GM12878 (cell line): ENCODE results near the gene PRADC1. TPM values are rescaled to one million over a fixed set of nuclear protein-coding genes. Genes with fewer than 3 reads are reported as not detected.

Source experiments
- ATAC-seq: fragments of 200-7000 bp; cut with Tn5 transposase; 3 replicates; pipeline ENCODE4 v1.9.1; 2020; ENCODE audit warnings: mild to moderate bottlenecking, moderate library complexity
- BruUV-seq: library from RNA; stranded (reverse); fragments of 400-500 nt; replicated peaks from 2 replicates; lab custom pipeline; 2021; lab: Mats Ljungman, UMichigan
- CTCF ChIA-PET: fragments of 300-600 bp; sonication (Branson Sonifier 250); formaldehyde crosslinking; extraction: SDS; loops from one replicate; lab custom pipeline; 2021; ENCODE audit warnings: inconsistent platforms; lab: Yijun Ruan, JAX
- POLR2A ChIA-PET: fragments of 350-600 bp; formaldehyde crosslinking; extraction: SDS; loops from one replicate; lab custom pipeline; 2021; ENCODE audit warnings: inconsistent platforms; lab: Charles Lee
- RAD21 ChIA-PET: fragments of 300-600 bp; sonication (Branson Sonifier 250); formaldehyde crosslinking; loops from one replicate; lab custom pipeline; 2023; ENCODE audit warnings: antibody characterized with exemption; ENCODE audit not compliant: unreplicated experiment; lab: Charles Lee
- SMC1A ChIA-PET: fragments of 300-600 bp; sonication (Branson Sonifier 250); formaldehyde crosslinking; loops from one replicate; lab custom pipeline; 2023; ENCODE audit not compliant: unreplicated experiment, uncharacterized antibody; lab: Charles Lee
- DNase-seq: peaks from one replicate; pipeline ENCODE4 v3.0.0-alpha.2; 2011; ENCODE audit warnings: low read depth, low spot score
- FAIRE-seq: peaks from 3 replicates; lab custom pipeline; 2011; peaks lifted over from hg19 to GRCh38; lab: Jason Lieb, UNC
- H2AFZ ChIP-seq: 2 replicates; pipeline ENCODE4 v1.6.0; 2011; ENCODE audit warnings: low read depth, low read length, control low read depth; ENCODE audit not compliant: control insufficient read depth
- H3K27ac ChIP-seq: 2 replicates; pipeline ENCODE4 v1.5.1; 2011; ENCODE audit warnings: control low read depth; ENCODE audit not compliant: control insufficient read depth, insufficient read depth
- H3K27me3 ChIP-seq, 2 experiments: replicated peaks in 1 of 2; 2 replicates each; pipeline versions ENCODE4 v1.6.0 to v1.6.1; 2011; ENCODE audit warnings: low read length in 1 of 2; ENCODE audit not compliant: control insufficient read depth in 2 of 2, insufficient read depth in 2 of 2
- H3K36me3 ChIP-seq, 2 experiments: 2 replicates each; pipeline ENCODE4 v1.5.1; 2011; ENCODE audit warnings: low read length in 1 of 2; ENCODE audit not compliant: control insufficient read depth in 2 of 2, insufficient read depth in 2 of 2
- H3K4me1 ChIP-seq: 2 replicates; pipeline ENCODE4 v1.6.1; 2011; ENCODE audit warnings: mild to moderate bottlenecking, low read length, moderate library complexity, mixed read lengths; ENCODE audit not compliant: control insufficient read depth, insufficient read depth
- H3K4me2 ChIP-seq: 2 replicates; pipeline ENCODE4 v1.6.0; 2011; ENCODE audit warnings: control low read depth; ENCODE audit not compliant: control insufficient read depth, insufficient read depth
- H3K4me3 ChIP-seq: fragments of 200-600 bp; sonication (generic); 2 replicates; pipeline ENCODE4 v1.5.1; 2016
- H3K79me2 ChIP-seq: 2 replicates; pipeline ENCODE4 v1.6.0; 2011; ENCODE audit warnings: low read length; ENCODE audit not compliant: control insufficient read depth, insufficient read depth
- H3K9ac ChIP-seq: 2 replicates; pipeline ENCODE4 v1.8.0; 2011; ENCODE audit warnings: low read length, control low read depth, mixed read lengths; ENCODE audit not compliant: control insufficient read depth, insufficient read depth
- H3K9me3 ChIP-seq: replicated peaks from 3 replicates; pipeline ENCODE4 v1.5.1; 2011; ENCODE audit warnings: mild to moderate bottlenecking, low read length; ENCODE audit not compliant: control insufficient read depth, insufficient read depth
- H4K20me1 ChIP-seq: 2 replicates; pipeline ENCODE4 v1.6.0; 2011; ENCODE audit not compliant: control insufficient read depth, insufficient read depth
- CHD2 ChIP-seq: IDR thresholded peaks from 2 replicates; pipeline ENCODE4 v1.6.1; 2011; ENCODE audit warnings: low read depth, low read length, improper control_type of control experiment, borderline replicate concordance
- MTA2 ChIP-seq: fragments of 450-650 bp; IDR thresholded peaks from 2 replicates; pipeline ENCODE4 v1.6.1; 2016; ENCODE audit warnings: low read depth, mild to moderate bottlenecking, moderate library complexity
- MYC ChIP-seq: IDR thresholded peaks from 2 replicates; pipeline ENCODE4 v1.6.1; 2011; ENCODE audit warnings: mild to moderate bottlenecking, low read length, moderate library complexity, inconsistent platforms; ENCODE audit not compliant: insufficient read depth, insufficient replicate concordance, insufficient read length, severe bottlenecking
- NR2C1 ChIP-seq: fragments of 450-650 bp; IDR thresholded peaks from 2 replicates; pipeline ENCODE4 v1.6.1; 2017; ENCODE audit warnings: antibody characterized with exemption, mild to moderate bottlenecking, moderate library complexity
- POU2F2 ChIP-seq: IDR thresholded peaks from 3 replicates; pipeline ENCODE4 v1.6.1; 2011; ENCODE audit warnings: low read depth, mild to moderate bottlenecking, low read length, borderline replicate concordance
- SMARCA5 ChIP-seq: fragments of 450-650 bp; IDR thresholded peaks from 2 replicates; pipeline ENCODE4 v1.6.1; 2017; ENCODE audit warnings: mild to moderate bottlenecking
- SREBF1 ChIP-seq: IDR thresholded peaks from 2 replicates; pipeline ENCODE4 v1.6.1; 2012; ENCODE audit warnings: mild to moderate bottlenecking, low read length
- SUPT20H ChIP-seq: IDR thresholded peaks from 2 replicates; pipeline ENCODE4 v1.6.1; 2011; ENCODE audit warnings: low read depth, mild to moderate bottlenecking, low read length, moderate library complexity, borderline replicate concordance; ENCODE audit not compliant: control insufficient read depth
- ZBTB33 ChIP-seq: fragments of 450-650 bp; IDR thresholded peaks from 2 replicates; pipeline ENCODE4 v1.6.1; 2017; ENCODE audit warnings: mild to moderate bottlenecking
- ZNF217 ChIP-seq: fragments of 450-650 bp; IDR thresholded peaks from 2 replicates; pipeline ENCODE4 v1.6.1; 2017; ENCODE audit warnings: antibody characterized with exemption, mild to moderate bottlenecking
- ZNF24 ChIP-seq: fragments of 450-650 bp; IDR thresholded peaks from 2 replicates; pipeline ENCODE4 v1.6.1; 2017; ENCODE audit warnings: antibody characterized with exemption, mild to moderate bottlenecking
- ZNF592 ChIP-seq: fragments of 450-650 bp; IDR thresholded peaks from 2 replicates; pipeline ENCODE4 v1.6.1; 2017; ENCODE audit warnings: mild to moderate bottlenecking, moderate library complexity
- ZNF687 ChIP-seq: fragments of 450-650 bp; IDR thresholded peaks from 2 replicates; pipeline ENCODE4 v1.6.1; 2017; ENCODE audit warnings: mild to moderate bottlenecking, moderate library complexity
- WGBS: methylation state at CpG from one replicate; pipeline ENCODE4 v1.1.6; 2016; ENCODE audit warnings: low lambda C conversion rate; ENCODE audit not compliant: insufficient replicate concordance, insufficient coverage; ENCODE audit errors: missing lambda C conversion rate; 5-methylcytosine and 5-hydroxymethylcytosine counted together
- in situ Hi-C: fragments of 300-500 bp; cut with MboI; formaldehyde crosslinking; loops from 9 replicates; pipeline ENCODE4 v1.14.3; 2018; ENCODE audit warnings: mixed read lengths
- intact Hi-C: fragments of 100-400 bp; cut with micrococcal nuclease; formaldehyde crosslinking; loops from one replicate; pipeline ENCODE4 v1.14.2; 2022; ENCODE audit not compliant: unreplicated experiment
- polyA plus RNA-seq, 11 experiments: library from polyadenylated mRNA; depleted of rRNA in 4 of 11; unstranded in 6 of 11; stranded (reverse) in 5 of 11; fragments of >200 nt; fragmentation: Nextera tagmentation in 4 of 11; fragmentation: Illumina TruSeq in 1 of 11; extraction: Ambion mirVana in 4 of 11; extraction: Trizol in 1 of 11; gene quantifications; 1 replicate in 1 of 11; 2 replicates in 10 of 11; pipeline versions ENCODE4 v1.2.1 to v1.2.3, GENCODE V29; 2011 to 2016; ENCODE audit warnings: inconsistent platforms in 2 of 11, missing spikeins in 2 of 11, low read depth in 1 of 11
- total RNA-seq, 4 experiments: library from RNA; depleted of rRNA in 3 of 4; stranded (reverse); fragments of >200 nt in 3 of 4; fragmentation: Illumina TruSeq in 1 of 4; extraction: Trizol in 1 of 4; gene quantifications; 2 replicates each; pipeline versions ENCODE4 v1.2.1 to v1.2.3, GENCODE V29; 2013 to 2021

PRADC1 gene
- total and polyA plus RNA-seq, 10 of the 15 experiments (the other 5 are each of a cell fraction or from before 2014, with no cell fraction given), result 3.7 to 39.0 (median 13.8) TPM

GRCh38 chr2:73267008-73267407 lies 34.0 kb upstream of the PRADC1 start:
- H3K27ac ChIP-seq, result no peak overlapping the region
- no peak for ATAC-seq
- POLR2A ChIA-PET, result no interaction called here
- H4K20me1 ChIP-seq, result no peaks in the 10 kb centered on the region; the same call in 1 of the 2 replicates
- no peak overlapping the region for H3K4me2 ChIP-seq
- no peak for FAIRE-seq
- H3K4me1 ChIP-seq, result no peaks in the 10 kb centered on the region
- SMC1A ChIA-PET, result no interaction called here
- no peak overlapping the region for H3K9ac ChIP-seq
- H3K9me3 ChIP-seq, result no peaks in the 10 kb centered on the region
- no peaks in the 10 kb centered on the region for H3K27me3 ChIP-seq
- in situ Hi-C loops, result no loop called here
- H3K4me3 ChIP-seq, result no peak overlapping the region
- no TSS peak for BruUV-seq
- RAD21 ChIA-PET, result no interaction called here
- intact Hi-C loops, result no loop called here
- H3K79me2 ChIP-seq, result no peaks in the 10 kb centered on the region; the same call in 1 of the 2 replicates
- no peak overlapping the region for H2AFZ ChIP-seq
- CTCF ChIA-PET, result no interaction called here
- DNase-seq, result no peak
- 96% methylated on average over 4 of the region's 4 CpGs for WGBS
- peaks cover 11 to 14% of the 10 kb centered on the region in 2 experiments; a peak in 3 of 4 replicates for H3K36me3 ChIP-seq
- TF ChIP-seq MTA2 (no peak), ZNF24 (no peak), SREBF1 (no peak), ZNF217 (no peak), SUPT20H (no peak), SMARCA5 (no peak), ZNF687 (no peak), ZBTB33 (no peak), ZNF592 (no peak), NR2C1 (no peak), MYC (no peak), CHD2 (no peak), POU2F2 (no peak)
